ENCODE data around the gene SLC22A3. TPM values are rescaled to one million over a fixed set of nuclear protein-coding genes. Genes with fewer than 3 reads are reported as not detected.

The SLC22A3 gene
- total RNA-seq, 1 donor from 2014 or later: 0.07 TPM

DNA sequence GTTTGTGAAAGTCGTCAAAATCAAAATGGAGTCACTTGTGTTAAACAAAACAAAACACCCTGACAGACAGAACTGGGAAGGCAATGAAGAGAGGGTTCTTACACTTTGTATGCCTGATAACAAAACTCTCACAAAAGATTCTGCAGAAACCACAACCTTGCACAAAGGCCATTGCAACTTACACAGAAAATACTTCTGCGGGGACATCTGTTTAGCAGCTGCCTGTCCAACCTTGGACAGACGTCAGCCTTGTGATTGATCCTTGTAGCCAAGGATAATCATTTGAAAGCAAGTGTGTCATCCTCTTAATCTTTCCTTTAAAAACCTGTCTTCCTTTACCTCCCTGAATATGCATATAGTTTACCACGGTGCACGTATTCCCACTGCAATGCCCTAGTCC is 17.0 kb upstream of the SLC22A3 start:
- Mint-ChIP-seq H3K27ac (no peak overlapping the region), H3K36me3 (no peaks in the 10 kb centered on the region), H3K27me3 (ENCODE audit: insufficient read depth, low read depth) (peaks cover 4% of the 10 kb centered on the region), H3K9me3 (no peaks in the 10 kb centered on the region), H3K4me1 (no peaks in the 10 kb centered on the region), H3K4me3 (no peak overlapping the region)
- TF ChIP-seq EZH2 (IDR thresholded peaks at IDR 0.05) (no peak), EZH2phosphoT487 (IDR thresholded peaks at IDR 0.05) (no peak)
- TF ChIP-seq, protein P1, sequence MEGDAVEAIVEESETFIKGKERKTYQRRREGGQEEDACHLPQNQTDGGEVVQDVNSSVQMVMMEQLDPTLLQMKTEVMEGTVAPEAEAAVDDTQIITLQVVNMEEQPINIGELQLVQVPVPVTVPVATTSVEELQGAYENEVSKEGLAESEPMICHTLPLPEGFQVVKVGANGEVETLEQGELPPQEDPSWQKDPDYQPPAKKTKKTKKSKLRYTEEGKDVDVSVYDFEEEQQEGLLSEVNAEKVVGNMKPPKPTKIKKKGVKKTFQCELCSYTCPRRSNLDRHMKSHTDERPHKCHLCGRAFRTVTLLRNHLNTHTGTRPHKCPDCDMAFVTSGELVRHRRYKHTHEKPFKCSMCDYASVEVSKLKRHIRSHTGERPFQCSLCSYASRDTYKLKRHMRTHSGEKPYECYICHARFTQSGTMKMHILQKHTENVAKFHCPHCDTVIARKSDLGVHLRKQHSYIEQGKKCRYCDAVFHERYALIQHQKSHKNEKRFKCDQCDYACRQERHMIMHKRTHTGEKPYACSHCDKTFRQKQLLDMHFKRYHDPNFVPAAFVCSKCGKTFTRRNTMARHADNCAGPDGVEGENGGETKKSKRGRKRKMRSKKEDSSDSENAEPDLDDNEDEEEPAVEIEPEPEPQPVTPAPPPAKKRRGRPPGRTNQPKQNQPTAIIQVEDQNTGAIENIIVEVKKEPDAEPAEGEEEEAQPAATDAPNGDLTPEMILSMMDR (IDR thresholded peaks at IDR 0.05): no peak
- no peak overlapping the region for H2AFZ ChIP-seq (replicated peaks)
- H3K9ac ChIP-seq: no peak overlapping the region
- no peak overlapping the region for H3K27ac ChIP-seq
- no peaks in the 10 kb centered on the region for H3K4me1 ChIP-seq
- no peaks in the 10 kb centered on the region for H3K36me3 ChIP-seq
- no peak overlapping the region for H3K4me2 ChIP-seq
- no peaks in the 10 kb centered on the region for H3K27me3 ChIP-seq
- no peaks in the 10 kb centered on the region for H3K79me2 ChIP-seq (ENCODE audit: low read depth)
- no peaks in the 10 kb centered on the region for H3K9me3 ChIP-seq (ENCODE audit: low read depth)
- no peak overlapping the region for H3K4me3 ChIP-seq
- no peaks in the 10 kb centered on the region for H4K20me1 ChIP-seq (ENCODE audit: low read depth)
- DNase-seq (ENCODE audit: low spot score): no peak
- no peaks in the 10 kb centered on the region for H3F3A ChIP-seq (ENCODE audit: low read depth)

DNA sequence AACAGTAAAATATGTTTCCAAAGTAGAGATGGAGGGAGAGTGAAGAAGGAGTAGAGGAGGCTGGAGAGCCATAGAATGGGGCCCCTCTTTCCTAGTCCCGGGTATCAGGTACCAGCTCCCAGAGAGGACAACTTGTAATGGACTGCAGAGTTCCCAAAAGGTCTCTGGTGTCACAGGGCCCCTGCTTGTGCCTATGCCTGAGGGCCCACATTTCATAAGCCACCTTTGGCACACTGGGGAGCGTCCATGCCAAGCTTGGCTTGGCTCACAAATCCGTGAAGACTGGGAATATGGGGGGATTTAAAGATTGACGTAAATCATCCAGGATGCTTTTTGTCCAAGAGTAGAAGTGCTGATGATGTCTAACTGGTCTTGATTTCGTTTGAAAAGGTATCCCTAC is 16.4 kb upstream of the SLC22A3 start:
- TF ChIP-seq EZH2 (IDR thresholded peaks at IDR 0.05) (no peak), EZH2phosphoT487 (IDR thresholded peaks at IDR 0.05) (no peak)
- TF ChIP-seq, protein P1 (IDR thresholded peaks at IDR 0.05): no peak
- Histone ChIP-seq H3K4me1 (no peaks in the 10 kb centered on the region), H3K4me3 (no peak overlapping the region), H3K9me3 (ENCODE audit: low read depth) (no peaks in the 10 kb centered on the region), H3K36me3 (no peaks in the 10 kb centered on the region), H3K9ac (no peak overlapping the region), H3F3A (ENCODE audit: low read depth) (no peaks in the 10 kb centered on the region), H3K27ac (no peak overlapping the region), H3K79me2 (ENCODE audit: low read depth) (no peaks in the 10 kb centered on the region), H4K20me1 (ENCODE audit: low read depth) (no peaks in the 10 kb centered on the region), H2AFZ (replicated peaks) (no peak overlapping the region), H3K4me2 (no peak overlapping the region), H3K27me3 (no peaks in the 10 kb centered on the region)
- no peak overlapping the region for H3K4me3 Mint-ChIP-seq
- DNase-seq (ENCODE audit: low spot score): no peak
- H3K9me3 Mint-ChIP-seq: no peaks in the 10 kb centered on the region
- H3K36me3 Mint-ChIP-seq: no peaks in the 10 kb centered on the region
- no peak overlapping the region for H3K27ac Mint-ChIP-seq
- H3K27me3 Mint-ChIP-seq (ENCODE audit: insufficient read depth, low read depth): peaks cover 4% of the 10 kb centered on the region
- no peaks in the 10 kb centered on the region for H3K4me1 Mint-ChIP-seq

DNA sequence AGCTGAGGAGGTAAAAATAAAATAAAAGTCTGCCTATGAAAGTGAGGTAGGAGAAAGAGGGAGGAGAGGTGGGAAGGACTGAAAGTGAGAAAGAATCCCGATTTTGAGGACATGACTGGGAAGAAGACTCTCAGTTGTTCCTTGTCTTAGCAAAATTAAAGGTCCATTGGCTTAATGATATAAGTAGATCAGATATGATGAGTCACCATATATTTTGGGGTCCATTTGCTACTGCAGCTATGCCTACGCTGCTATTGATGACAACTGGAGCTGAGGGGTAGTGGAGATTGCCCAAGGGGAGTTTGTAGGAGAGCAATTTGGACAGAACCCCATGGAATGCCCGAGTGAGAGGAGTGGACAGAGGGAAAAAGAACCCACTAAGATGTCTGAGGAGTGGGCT is 15.1 kb upstream of the SLC22A3 start:
- DNase-seq (ENCODE audit: low spot score): no peak
- H3K9me3 ChIP-seq (ENCODE audit: low read depth): no peaks in the 10 kb centered on the region
- no peak overlapping the region for H3K4me3 ChIP-seq
- peaks cover 4% of the 10 kb centered on the region for H3K27me3 Mint-ChIP-seq (ENCODE audit: insufficient read depth, low read depth)
- no peaks in the 10 kb centered on the region for H3F3A ChIP-seq (ENCODE audit: low read depth)
- no peak overlapping the region for H2AFZ ChIP-seq (replicated peaks)
- no peaks in the 10 kb centered on the region for H3K4me1 ChIP-seq
- TF ChIP-seq EZH2 (IDR thresholded peaks at IDR 0.05) (no peak), EZH2phosphoT487 (IDR thresholded peaks at IDR 0.05) (no peak)
- H3K27ac Mint-ChIP-seq: no peak overlapping the region
- no peaks in the 10 kb centered on the region for H3K36me3 Mint-ChIP-seq
- no peaks in the 10 kb centered on the region for H3K27me3 ChIP-seq
- H4K20me1 ChIP-seq (ENCODE audit: low read depth): no peaks in the 10 kb centered on the region
- H3K79me2 ChIP-seq (ENCODE audit: low read depth): no peaks in the 10 kb centered on the region
- no peak overlapping the region for H3K9ac ChIP-seq
- H3K27ac ChIP-seq: no peak overlapping the region
- H3K4me1 Mint-ChIP-seq: no peaks in the 10 kb centered on the region
- no peak overlapping the region for H3K4me3 Mint-ChIP-seq
- no peaks in the 10 kb centered on the region for H3K9me3 Mint-ChIP-seq
- H3K4me2 ChIP-seq: no peak overlapping the region
- no peaks in the 10 kb centered on the region for H3K36me3 ChIP-seq

DNA sequence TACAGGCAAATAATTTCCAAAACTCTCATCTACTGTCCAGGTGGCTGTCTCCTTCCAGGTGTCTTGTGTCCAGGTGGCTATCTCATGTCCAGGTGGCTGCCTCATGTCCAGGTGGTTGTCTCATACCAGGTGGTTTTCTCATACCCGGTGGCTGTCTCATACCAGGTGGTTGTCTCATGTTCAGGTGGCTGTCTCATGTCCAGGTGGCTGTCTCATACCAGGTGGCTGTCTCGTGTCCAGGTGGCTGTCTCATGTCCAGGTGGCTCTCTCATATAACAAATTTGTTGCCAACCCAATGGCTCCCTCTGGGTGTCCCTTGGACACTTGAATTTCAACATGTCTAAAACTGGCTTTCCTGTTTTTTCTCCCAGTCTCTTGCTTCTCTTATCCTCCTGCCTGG is 14.3 kb upstream of the SLC22A3 start:
- H3K4me1 Mint-ChIP-seq: no peaks in the 10 kb centered on the region
- Histone ChIP-seq H3K27ac (no peak overlapping the region), H3K4me3 (no peak overlapping the region), H3K79me2 (ENCODE audit: low read depth) (no peaks in the 10 kb centered on the region), H3K9ac (no peak overlapping the region), H3K36me3 (no peaks in the 10 kb centered on the region), H3K4me2 (no peak overlapping the region), H3F3A (ENCODE audit: low read depth) (no peaks in the 10 kb centered on the region), H3K27me3 (no peaks in the 10 kb centered on the region), H2AFZ (replicated peaks) (no peak overlapping the region), H4K20me1 (ENCODE audit: low read depth) (no peaks in the 10 kb centered on the region), H3K4me1 (no peaks in the 10 kb centered on the region), H3K9me3 (ENCODE audit: low read depth) (no peaks in the 10 kb centered on the region)
- no peaks in the 10 kb centered on the region for H3K36me3 Mint-ChIP-seq
- DNase-seq (ENCODE audit: low spot score): no peak
- H3K4me3 Mint-ChIP-seq: no peak overlapping the region
- peaks cover 4% of the 10 kb centered on the region for H3K27me3 Mint-ChIP-seq (ENCODE audit: insufficient read depth, low read depth)
- TF ChIP-seq, protein P1 (IDR thresholded peaks at IDR 0.05): no peak
- TF ChIP-seq EZH2phosphoT487 (IDR thresholded peaks at IDR 0.05) (no peak), EZH2 (IDR thresholded peaks at IDR 0.05) (no peak)
- no peaks in the 10 kb centered on the region for H3K9me3 Mint-ChIP-seq
- no peak overlapping the region for H3K27ac Mint-ChIP-seq
